Stimulated activated CD4-positive, alpha-beta T cell treated with anti-CD3 and anti-CD28 coated beads, Interleukin-1b, Interleukin-23, amount 100 ng/mL, for 1 hour (primary cell): Measurements from ENCODE around the gene INPP5A.
"Not testable (repeated sequence)": the region's sequence is repeated elsewhere in the genome, so short reads cannot be mapped to it uniquely, and the experiment has no call there.

ENCODE experiments used
- DNase-seq, 2 donors: peaks; one replicate each; pipeline ENCODE4 v3.0.0-alpha.2; 2020; ENCODE audit warnings: low read depth in 2 of 2

INPP5A gene

DNA sequence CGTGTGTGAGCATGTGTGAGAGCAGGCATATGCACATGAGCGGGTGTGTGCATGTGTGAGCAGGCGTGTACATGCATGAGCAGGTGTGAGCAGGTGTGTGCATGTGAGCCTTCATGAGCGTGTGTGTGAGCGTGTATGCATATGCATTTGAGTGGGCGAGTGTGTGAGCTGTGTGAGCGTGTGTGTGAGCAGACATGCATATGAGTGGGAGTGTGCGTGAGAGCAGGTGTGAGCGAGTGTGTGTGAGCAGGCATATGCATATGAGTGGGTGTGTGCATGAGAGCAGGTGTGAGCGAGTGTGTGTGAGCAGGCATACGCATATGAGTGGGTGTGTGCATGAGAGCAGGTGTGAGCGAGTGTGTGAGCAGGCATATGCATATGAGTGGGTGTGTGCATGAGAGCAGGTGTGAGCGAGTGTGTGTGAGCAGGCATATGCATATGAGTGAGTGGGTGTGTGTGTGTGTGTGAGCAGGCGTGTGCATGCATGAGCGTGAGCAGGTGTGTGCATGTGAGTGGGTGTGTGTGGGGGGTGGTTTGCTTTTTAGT lies 217.7 kb downstream of the INPP5A start:
- no peak for DNase-seq

DNA sequence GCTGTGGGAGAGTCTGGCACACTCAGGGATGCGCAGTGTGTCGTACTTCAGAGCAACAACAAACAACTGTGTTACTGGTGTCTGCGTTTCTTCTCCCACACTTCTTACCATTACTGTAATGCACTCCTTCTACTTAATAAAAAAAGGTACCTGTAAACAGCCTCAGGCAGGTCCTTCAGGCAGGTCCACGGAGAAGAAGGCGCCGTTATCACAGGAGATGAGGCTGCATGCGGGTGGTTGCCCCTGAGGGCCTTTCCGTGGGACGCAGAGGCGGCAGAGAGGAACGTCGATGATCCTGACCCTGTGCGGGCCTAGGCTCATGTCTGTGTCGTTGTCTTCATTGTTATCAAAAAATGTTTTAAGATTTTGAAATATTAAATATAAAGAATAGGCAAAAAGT lies 219.0 kb downstream of the INPP5A start:
- no peak for DNase-seq

DNA sequence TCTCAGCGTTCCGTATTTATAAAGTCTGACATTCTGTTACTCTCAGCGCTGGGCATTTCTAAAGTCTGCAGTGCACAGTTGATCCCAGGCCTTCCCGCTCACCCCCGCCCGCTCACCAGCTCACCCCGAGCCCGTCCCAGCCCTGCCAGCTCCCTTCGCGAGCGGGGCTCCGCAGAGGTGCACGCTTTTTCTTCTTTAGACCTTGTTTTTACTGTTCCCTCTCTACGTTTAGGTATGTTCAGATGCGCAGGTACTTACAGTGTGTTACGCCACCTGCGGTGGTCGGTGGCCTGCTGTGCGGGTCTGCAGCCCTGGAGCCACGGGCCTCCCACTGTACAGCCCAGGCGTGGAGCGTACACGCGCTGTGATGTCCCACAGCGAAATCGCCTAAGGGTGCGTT lies 219.6 kb downstream of the INPP5A start:
- DNase-seq = no peak

DNA sequence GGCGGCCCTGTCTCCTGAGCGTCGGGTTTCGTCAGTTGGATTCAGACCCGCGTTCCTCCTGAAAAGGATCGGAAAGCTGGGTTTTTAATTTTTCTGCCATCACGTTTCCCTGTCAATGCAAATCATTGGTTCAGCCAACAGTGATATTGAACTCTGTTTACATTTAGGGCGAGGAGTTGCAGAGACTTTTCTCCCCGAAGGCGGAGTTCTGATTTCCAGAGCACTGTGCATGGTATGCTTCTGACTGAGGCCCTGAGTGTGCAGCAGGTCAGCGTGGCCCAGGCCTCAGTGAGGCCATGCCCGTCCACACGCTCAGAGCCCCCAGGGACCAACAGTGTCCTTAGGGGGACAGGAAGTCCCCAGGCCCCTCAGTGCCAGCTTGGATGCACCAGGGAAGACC lies 221.3 kb downstream of the INPP5A start:
- no peak for DNase-seq

DNA sequence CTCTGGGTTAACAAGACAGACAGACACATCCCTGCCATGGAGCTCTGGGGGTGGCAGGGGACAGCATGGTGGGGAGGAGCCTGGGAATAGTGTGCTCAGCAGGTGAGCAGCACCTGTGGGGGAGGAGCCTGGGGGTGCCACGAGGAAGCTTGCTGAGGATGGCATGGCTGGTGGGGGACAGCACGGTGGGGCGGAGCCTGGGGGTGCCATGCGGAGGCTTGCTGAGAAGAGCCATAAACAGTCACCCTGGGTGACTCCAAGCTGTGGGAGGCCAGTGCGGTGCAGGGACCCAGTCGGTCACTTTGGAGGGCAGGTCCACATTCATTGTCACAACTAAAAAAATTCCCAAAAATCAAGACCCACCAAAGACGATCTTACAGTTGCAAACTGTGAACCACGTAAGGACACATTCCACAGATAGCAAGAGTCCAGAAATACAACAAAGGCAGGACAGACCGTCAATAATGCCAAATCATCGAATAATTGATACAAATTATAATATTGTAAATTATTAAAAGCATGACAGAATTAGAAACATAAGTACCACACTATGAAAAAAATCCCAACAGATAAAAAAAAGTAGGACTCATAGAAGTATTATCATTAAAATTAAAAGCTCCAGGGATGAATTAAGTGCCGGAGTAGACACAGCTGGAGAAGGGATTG lies 223.9 kb downstream of the INPP5A start:
- no peak for DNase-seq

DNA sequence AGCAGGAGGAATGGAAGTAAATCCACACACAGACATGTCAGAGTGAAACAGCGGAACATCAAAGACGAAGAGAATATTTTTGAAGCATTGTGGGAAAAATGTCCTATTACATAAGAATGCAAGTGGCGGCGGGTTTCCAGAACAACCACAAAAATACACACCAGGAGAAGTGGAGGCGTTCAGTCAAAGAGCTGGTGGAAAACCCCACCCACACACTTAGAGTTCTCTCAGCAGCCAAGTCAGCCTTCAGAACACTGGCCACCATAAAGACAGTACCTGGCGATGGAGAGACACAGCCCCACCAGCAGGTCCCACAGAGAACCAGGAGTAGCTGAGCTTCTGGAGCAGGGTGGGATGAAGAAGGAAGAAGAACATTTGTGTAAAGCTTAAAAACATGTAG lies 224.7 kb downstream of the INPP5A start:
- DNase-seq = no peak

DNA sequence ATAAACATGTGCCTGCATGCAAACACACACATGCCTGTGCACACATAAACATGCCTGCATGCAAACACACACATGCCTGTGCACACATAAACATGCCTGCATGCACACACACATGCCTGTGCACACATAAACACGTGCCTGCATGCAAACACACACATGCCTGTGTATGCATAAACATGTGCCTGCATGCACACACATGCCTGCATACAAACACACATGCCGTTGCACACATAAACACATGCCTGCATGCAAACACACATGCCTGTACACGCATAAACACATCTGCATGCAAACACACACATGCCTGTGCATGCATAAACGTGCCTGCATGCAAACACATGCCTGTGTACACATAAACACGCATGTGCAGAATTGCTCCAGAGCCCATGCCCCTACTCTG lies 226.0 kb downstream of the INPP5A start:
- DNase-seq = no peak

DNA sequence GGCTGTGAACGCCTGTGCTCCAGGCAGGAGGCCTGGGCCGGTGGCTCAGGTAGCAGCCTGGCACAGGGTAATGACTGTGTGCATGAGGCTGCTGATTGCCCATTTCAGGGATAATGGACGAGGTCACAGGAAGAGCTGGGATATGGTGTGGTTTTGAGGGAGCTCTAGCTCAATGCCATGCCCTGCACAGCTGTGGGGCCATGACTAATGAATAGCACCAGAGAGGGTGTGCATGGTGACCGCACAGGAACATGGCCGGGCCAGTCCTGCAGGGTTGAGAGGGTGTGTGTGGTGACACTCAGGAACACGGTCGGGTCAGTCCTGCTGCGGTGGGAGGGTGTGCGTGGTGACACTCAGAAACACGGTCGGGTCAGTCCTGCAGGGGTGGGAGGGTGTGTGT lies 226.5 kb downstream of the INPP5A start:
- no peak for DNase-seq

DNA sequence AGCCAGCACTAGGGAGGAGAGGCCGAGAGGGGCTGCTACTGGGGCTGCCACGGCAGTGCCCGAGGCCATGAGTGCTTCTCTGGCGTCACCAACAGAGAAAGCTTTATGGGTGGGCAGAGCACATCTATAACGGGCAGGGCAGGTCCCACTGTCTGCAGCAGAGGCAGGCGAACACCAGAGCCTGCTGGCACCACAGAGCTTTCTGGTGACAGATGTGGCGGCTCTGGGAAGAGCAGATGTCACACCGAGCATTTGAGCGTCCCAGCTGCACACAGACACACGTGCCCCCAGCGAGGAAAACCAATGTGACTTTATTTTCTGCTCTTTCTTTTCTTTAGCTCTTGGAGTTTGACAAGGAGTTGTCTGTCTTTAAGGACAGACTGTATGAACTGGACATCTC lies 227.8 kb downstream of the INPP5A start:
- no peak for DNase-seq

DNA sequence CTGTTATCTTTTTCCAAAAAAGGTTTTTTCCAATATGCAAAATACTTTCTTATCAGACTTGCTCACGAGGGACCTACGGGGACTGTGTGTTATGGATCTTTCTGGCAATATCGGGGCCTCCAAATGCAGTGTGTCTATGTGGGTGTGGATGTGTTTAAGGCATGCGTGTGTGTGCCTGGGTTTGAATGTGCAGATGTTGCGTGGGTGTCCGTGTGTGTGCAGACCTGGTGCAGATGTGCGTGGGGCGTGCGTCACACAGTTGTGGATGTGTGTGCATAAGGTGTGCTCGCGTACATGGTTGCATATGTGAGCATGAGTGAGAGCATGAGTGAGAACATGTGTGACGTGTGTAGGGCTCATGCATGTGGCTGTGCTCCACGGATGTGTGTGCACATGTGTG lies 228.7 kb downstream of the INPP5A start:
- DNase-seq = no peak

DNA sequence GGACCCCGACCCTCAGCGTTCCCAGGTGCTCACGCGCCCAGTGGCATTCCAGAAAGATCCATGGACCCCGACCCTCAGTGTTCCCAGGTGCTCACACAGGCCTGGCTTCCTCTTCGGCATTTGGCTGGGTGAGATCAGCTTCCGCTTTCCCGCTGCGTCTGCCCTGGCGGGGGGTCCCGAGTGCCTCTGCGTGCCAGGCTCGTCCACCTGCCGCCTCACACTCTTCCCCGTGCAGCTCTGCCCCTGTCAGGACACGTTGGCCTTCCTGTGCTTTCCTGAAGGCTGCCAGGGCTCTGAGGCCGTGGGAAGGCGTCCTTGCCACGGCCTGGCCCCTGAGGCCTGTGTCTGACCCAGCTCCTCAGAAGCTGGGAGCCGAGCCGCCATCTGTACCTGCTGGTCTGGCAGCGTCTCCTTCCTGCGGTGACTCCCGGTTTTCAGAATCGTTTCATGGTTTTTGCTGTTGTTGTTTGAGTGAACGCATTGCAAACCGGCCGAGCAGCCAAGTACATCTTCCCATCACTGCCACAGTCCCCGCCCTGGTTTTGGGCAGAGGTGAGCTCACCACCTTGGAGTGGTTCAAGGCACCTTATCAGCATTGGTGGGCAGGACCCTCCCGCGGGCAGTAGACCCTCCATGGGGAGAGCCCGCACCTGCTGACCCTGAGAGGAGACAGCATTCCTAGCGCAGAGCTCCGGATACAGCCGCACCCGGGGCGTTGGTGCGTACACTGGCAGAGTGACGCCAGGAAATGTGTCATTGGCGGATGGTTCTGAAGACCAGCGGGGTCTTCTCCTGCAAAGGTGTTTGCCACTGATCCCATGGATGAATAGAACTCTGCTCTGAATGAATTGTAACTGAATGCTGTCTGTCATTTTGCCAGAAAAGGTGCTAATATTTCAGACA lies 231.0 kb downstream of the INPP5A start:
- DNase-seq = no peak

DNA sequence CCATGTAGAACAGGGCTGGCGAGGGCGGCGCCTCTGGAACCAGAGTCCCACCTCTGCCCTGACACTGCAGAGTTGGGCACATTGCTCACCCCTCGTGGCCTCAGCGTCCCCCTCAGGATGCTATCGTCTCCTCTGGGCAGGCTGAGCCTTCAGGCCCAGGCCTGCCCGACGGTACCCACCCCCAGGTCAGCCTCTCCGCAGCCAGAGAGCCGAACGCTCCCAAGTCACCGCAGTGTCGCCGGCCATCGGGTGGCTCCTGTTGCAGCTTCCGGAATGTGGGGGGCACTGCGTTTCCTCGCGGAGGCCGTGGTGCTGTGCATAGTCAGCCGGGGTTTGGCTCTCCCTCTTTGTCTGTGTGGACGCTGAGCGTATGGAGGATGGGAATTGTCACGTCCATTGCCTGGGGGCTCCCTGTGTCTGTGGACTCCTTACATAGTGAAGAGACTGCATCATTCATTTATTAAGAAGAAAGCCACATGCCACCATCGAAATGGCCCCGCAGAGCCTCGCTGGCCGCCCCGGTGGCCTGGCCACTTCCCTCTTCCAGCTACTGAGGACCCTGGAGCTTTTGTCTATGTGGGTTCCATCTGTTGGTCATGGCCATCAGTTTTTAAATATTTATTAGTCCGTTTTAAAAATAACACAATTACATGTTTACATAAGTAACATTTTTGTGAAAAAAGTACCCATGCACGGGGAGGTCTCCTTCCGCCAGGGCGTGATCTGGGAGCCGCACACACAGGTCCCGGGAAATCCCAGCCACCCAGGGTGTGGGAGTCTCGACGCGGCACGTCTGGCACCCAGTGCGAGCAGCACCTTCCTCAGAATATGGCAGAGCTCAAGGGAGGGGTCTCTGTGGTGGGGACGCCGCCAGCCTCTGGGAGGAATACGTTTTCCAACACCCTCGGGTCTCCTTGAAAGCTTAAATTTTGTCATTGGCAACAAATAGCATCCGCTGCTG lies 232.8 kb downstream of the INPP5A start:
- DNase-seq = no peak

DNA sequence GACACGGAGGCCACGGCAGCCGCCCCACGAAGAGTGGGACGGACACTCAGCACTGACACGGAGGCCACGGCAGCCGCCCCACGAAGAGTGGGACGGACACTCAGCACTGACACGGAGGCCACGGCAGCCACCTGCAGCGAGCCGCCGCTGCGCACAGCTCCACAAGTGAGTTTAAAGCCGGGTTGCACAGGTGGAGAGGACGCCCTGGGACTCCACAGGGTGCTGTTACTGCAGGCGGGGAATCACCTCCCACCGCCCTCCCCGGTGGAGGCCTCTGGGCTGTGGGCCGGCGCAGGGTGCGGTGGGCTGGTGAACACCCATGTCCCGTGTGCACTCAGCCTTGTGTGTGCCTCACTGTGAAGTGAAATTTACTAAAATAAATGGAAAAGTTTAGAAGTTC lies 235.2 kb downstream of the INPP5A start:
- not testable (repeated sequence) for DNase-seq

DNA sequence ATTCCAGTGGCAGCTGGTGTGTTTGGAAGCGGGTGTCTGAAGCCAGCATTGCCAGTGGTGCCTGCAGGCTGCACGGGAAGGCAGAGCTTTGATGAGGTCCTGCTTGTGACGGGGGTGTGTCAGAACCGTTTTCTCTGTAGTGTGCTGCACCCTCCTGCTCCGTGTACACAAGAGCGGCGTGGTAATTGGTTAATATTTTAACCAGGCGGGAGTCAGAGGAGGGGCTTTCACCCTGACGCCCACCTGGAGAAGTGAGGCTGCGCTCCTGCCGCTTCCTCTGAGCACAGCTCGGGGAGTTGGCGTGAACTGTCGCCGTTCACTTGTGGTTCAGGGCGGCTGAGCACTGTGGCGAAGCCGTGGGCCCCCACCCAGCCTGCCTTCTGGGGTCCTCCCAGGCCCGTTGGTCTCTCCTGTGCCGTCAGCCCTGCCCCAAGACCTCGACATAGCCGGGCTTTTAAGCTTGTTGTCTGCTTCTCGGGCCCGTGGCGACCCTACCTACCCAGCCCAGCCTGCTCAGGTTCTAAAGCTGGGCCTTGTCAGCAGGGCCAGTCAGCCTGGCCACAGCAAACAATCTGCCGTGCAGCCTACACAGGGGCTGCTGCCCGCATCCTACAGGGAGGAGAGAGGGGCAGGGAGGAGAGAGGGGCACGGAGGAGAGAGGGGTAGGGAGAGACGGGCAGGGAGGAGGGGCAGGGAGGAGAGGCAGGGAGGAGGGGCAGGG lies 236.8 kb downstream of the INPP5A start:
- no peak for DNase-seq

DNA sequence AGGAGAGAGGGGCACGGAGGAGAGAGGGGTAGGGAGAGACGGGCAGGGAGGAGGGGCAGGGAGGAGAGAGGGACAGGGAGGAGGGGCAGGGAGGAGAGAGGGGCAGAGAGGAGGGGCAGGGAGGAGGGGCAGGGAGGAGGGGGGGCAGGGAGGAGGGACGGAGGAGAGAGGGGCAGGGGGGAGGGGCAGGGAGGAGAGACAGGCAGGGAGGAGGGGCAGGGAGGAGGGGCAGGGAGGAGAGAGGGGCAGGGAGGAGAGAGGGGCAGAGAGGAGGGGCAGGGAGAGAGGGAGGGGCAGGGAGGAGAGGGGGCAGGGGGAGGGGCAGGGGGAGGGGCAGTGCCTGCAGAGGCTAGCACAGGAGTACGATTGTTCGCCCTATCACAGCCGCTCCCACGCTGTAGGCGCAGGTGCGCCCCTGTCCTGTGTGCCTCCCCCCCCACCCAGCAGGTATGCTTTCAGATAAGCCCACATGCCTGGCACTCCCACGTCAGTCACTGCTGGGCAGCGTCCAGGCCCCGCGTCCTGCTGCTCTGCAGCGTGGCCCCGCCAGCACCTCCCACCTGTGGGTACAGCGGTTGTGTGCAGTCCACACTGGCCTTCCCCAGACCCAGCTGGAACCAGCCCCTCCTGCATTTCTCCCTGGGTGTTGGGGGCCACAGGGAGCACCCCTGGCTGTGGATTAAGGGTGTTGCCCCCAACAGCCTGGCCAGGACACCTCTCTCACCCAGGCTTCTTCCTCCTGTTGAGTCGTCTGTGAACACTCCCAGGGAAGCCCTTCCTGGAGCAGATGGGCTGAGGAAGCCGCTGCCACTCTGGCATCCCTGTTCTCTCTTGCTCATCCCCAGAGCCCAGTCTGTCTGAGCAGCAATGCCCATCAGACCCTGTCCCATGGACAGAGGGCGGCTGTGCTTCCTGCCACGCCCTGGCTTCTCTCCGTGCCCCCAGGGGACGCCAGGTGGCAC lies 237.6 kb downstream of the INPP5A start:
- DNase-seq = no peak

DNA sequence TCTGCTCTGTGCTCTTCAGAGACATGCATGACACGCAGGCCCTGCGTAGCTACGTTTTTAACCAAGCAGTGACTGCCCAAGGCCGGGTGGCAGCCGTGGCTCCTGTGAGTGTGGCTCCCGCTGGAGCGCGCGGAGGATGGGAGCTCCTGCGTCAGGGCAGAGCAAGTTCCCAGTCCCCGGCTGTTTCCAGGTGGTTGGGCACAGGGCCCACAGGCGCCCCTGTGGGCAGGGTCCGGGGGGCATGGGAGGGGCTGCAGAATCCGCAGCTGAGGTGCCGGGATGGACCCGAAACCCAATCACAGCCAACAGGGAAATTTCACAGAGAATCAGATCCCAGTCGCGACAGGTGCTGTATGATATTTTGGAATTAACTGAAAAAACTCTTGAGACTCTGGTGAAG lies 238.6 kb downstream of the INPP5A start:
- DNase-seq = no peak

DNA sequence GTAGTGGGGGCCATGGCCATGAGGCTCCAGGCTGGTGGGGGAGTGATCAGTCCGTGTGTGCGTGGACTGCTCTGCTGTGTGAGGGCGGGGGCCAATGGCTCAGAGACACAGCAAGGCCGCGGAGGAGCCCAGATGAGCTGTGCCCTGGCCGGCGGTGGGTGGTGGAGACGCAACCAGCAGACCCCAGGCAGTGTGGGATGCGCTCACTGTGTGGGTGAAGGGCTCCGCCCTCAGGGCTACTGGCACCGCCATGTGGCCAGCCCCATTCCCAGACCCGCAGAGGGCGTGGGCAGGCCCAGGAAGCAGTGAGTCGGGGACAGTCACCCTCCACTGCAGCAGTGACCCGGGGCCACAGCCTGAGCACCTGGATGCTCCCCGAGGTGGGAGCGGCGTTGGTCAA lies 239.2 kb downstream of the INPP5A start:
- no peak for DNase-seq

DNA sequence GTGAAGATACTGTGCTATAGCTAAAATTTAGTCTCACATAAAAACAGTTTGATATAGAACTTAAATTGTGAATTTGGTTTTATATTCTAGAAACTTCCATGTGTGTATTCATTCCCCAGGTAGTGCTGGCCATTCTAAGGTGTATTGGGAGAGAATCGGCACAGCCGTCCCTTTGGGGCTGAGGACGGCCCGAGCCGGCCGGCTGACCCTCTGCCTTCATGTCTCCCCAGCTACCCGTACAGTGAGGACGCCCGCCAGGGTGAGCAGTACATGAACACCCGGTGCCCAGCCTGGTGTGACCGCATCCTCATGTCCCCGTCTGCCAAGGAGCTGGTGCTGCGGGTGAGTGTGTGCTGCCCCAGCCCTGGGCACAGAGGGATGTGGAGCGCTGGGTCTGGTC lies 239.9 kb downstream of the INPP5A start:
- no peak for DNase-seq

DNA sequence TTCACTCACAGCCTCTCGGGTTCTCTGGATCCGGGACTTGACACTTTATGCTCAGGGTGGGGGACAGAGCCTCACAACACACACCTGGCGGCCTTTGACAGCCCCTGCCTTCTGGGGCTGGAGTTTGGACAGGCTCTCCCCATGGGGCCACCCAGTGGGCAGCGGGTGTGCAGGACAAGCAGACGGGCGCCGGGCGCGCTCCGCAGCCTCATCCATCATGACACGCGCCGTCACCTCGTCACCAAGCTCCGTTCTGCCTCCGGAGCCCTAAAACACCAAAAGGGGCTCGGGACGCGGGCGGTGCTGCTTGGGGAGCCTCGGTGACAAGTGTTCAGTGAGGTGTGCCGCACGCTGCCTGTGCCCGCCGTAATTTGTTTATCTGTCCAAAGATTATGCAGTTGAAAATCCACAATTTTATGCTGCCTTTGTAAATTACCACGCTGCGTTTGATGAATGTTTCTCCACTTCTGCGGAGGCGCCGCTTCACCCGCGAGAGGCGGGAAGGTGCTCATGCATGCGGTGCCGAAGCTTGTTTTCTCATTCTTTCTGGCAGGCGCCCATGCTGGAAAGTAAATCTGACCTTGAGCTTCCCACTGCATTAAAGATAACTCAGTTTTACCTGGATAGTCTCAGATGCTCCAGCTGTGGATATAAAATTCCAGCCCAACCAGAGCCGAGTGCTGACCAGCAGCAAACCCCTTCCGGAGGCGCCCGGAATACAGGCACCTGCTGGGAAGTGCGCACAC lies 242.1 kb downstream of the INPP5A start:
- no peak for DNase-seq
